ENCODE results near the gene C6orf132. TPM values are rescaled to one million over a fixed set of nuclear protein-coding genes. Genes with fewer than 3 reads are reported as not detected.

Gene C6orf132
- total and polyA plus RNA-seq, 2 of the 8 experiments (the other 6 are each of a cell fraction or from before 2014, with no cell fraction given), result 31.5 to 64.0 TPM

GRCh38 chr6:42068173-42068572 lies 74.2 kb downstream of the C6orf132 start:
- no peak overlapping the region for H2BK5ac ChIP-seq (ENCODE audit: low read depth, low read length)
- no peaks in the 10 kb centered on the region for H3K79me2 ChIP-seq (ENCODE audit: control insufficient read depth in 1 of 2, insufficient read depth in 2 of 2, low read length in 2 of 2)
- H3K9ac ChIP-seq (replicated peaks in 1 of 4; ENCODE audit: extremely low read depth in 1 of 4, low read depth in 3 of 4, low read length in 3 of 4), result no peak overlapping the region; a peak in 1 of 7 replicates
- H3K27me3 ChIP-seq (replicated peaks in 1 of 4; ENCODE audit: control insufficient read depth in 3 of 4, extremely low read depth in 1 of 4, insufficient read depth in 3 of 4, low read length in 3 of 4), result no peaks in the 10 kb centered on the region
- no peak overlapping the region for H4K8ac ChIP-seq (ENCODE audit: extremely low read depth, insufficient read depth, low read length)
- no peak overlapping the region for H3K27ac ChIP-seq (ENCODE audit: low read depth, low read length)
- H4K20me1 ChIP-seq (replicated peaks in 1 of 2; ENCODE audit: control insufficient read depth in 1 of 2, insufficient read depth in 2 of 2, low read length in 2 of 2), result no peaks in the 10 kb centered on the region
- no peak overlapping the region for H4K5ac ChIP-seq (ENCODE audit: insufficient read length, low read depth, low read length)
- no peak overlapping the region for H2BK120ac ChIP-seq (replicated peaks; ENCODE audit: low read depth, low read length)
- no peak overlapping the region for H2BK15ac ChIP-seq (ENCODE audit: low read length)
- POLR2A ChIA-PET (ENCODE audit: partially characterized antibody), result interaction anchor here (0.8 to 2.5 kb wide), 4 partner anchors 9 to 278 kb away, joined by 3 to 12 read pairs (median 4); partner anchors contain the start of gene TAF8
- FAIRE-seq (no peak), DNase-seq (ENCODE audit: low read depth in 1 of 2, low spot score in 2 of 2) (no peak)
- no peaks in the 10 kb centered on the region for H3K23me2 ChIP-seq (ENCODE audit: low read depth, low read length)
- H3K79me1 ChIP-seq (ENCODE audit: low read depth, low read length), result no peaks in the 10 kb centered on the region
- CTCF ChIA-PET (ENCODE audit: partially characterized antibody), result interaction anchor here (1.2 to 2.6 kb wide), 6 partner anchors 10 to 132 kb away, joined by 3 to 10 read pairs (median 6); no protein-coding TSS in a partner anchor
- no peak overlapping the region for H2AK5ac ChIP-seq (ENCODE audit: low read depth, low read length)
- no peak overlapping the region for H3K4me3 ChIP-seq (ENCODE audit: extremely low read depth in 1 of 4, insufficient read depth in 2 of 4, low read depth in 3 of 4, low read length in 4 of 4)
- no peak overlapping the region for H2BK12ac ChIP-seq (ENCODE audit: low read depth, low read length)
- H3K36me3 ChIP-seq (ENCODE audit: control insufficient read depth in 2 of 4, insufficient read depth in 4 of 4, low read length in 3 of 4), result peaks cover 12 to 55% (median 50%) of the 10 kb centered on the region in 4 experiments
- no peak overlapping the region for H2BK20ac ChIP-seq (ENCODE audit: low read length)
- TF ChIP-seq EP300 (IDR thresholded peaks at IDR 0.05; ENCODE audit: borderline replicate concordance in 1 of 2, low read depth in 2 of 2, low read length in 2 of 2), result no peak
- no peak for TF ChIP-seq CTCF (IDR thresholded peaks at IDR 0.05; ENCODE audit: control extremely low read depth in 1 of 3, insufficient read depth in 1 of 3, low read depth in 1 of 3, low read length in 3 of 3)
- no peak for TF ChIP-seq EZH2 (IDR thresholded peaks at IDR 0.05; ENCODE audit: low read depth, low read length, severe bottlenecking)
- no peak for TF ChIP-seq SP1 (IDR thresholded peaks at IDR 0.05; ENCODE audit: low read depth, low read length)
- TF ChIP-seq TEAD4 (IDR thresholded peaks at IDR 0.05; ENCODE audit: low read depth, low read length), result no peak
- no peak for TF ChIP-seq NANOG (IDR thresholded peaks at IDR 0.05; ENCODE audit: insufficient read depth, low read depth, low read length, poor library complexity, severe bottlenecking)
- no peak for TF ChIP-seq SP4 (IDR thresholded peaks at IDR 0.05; ENCODE audit: low read length)
- TF ChIP-seq EGR1 (IDR thresholded peaks at IDR 0.05; ENCODE audit: borderline replicate concordance, low read depth, low read length), result no peak
- TF ChIP-seq RNF2 (IDR thresholded peaks at IDR 0.05; ENCODE audit: borderline replicate concordance, low read depth, low read length, missing control alignments, poor library complexity, severe bottlenecking), result no peak
- TF ChIP-seq MAFK (IDR thresholded peaks at IDR 0.05; ENCODE audit: low read depth, low read length), result no peak
- no peak overlapping the region for H3K4me2 ChIP-seq (ENCODE audit: insufficient read depth in 1 of 2, low read depth in 2 of 2, low read length in 2 of 2)
- no peak overlapping the region for H3K23ac ChIP-seq (ENCODE audit: insufficient read length)
- H3K56ac ChIP-seq (replicated peaks; ENCODE audit: insufficient read length, low read depth, low read length), result no peak overlapping the region
- H3K14ac ChIP-seq (ENCODE audit: insufficient read length), result no peak overlapping the region
- H3K4me1 ChIP-seq (replicated peaks in 1 of 4; ENCODE audit: control insufficient read depth in 3 of 4, insufficient read depth in 4 of 4, low read length in 3 of 4), result no peaks in the 10 kb centered on the region
- H3K4ac ChIP-seq (replicated peaks; ENCODE audit: insufficient read length, low read depth, low read length), result no peak overlapping the region
- H3K9me3 ChIP-seq (ENCODE audit: insufficient read depth in 2 of 2, low read depth in 1 of 2, low read length in 1 of 2), result no peaks in the 10 kb centered on the region
- 90% methylated on average over 7 of the region's 7 CpGs; no CpG with 5 or more reads in 1 of the 2 experiments for WGBS, 2 experiments (ENCODE audit: extremely low coverage in 1 of 2, insufficient coverage in 1 of 2, insufficient read length in 1 of 2, insufficient replicate concordance in 2 of 2, low coverage in 1 of 2, low lambda C conversion rate in 2 of 2, missing lambda C conversion rate in 1 of 2)
- no peak overlapping the region for H4K91ac ChIP-seq (replicated peaks; ENCODE audit: insufficient read length, low read length)
- no peak overlapping the region for H2AFZ ChIP-seq (ENCODE audit: low read length)
- no peak overlapping the region for H3K18ac ChIP-seq (ENCODE audit: extremely low read depth, low read length)

Measured in H1 (cell line).